HEK293T (cell line): Measurements from ENCODE around the gene KCNB1.

Experiments
- CTCF ChIA-PET: fragments of 350-600 bp; formaldehyde crosslinking; extraction: SDS; loops from one replicate; lab custom pipeline; 2021; ENCODE audit warnings: antibody characterized with exemption, inconsistent platforms; lab: Yijun Ruan, JAX
- POLR2A ChIA-PET: fragments of 350-600 bp; formaldehyde crosslinking; extraction: SDS; loops from one replicate; lab custom pipeline; 2020; ENCODE audit warnings: antibody characterized with exemption, inconsistent platforms; lab: Yijun Ruan, JAX
- DNase-seq: peaks from one replicate; pipeline ENCODE4 v3.0.0; 2012; ENCODE audit warnings: mixed read lengths; ENCODE audit errors: extremely low spot score
- ARNT ChIP-seq: fragments of 450-650 bp; IDR thresholded peaks from 2 replicates; pipeline ENCODE4 v1.6.1; 2017; ENCODE audit warnings: mild to moderate bottlenecking
- BHLHE40 ChIP-seq: fragments of 450-650 bp; IDR thresholded peaks from 2 replicates; pipeline ENCODE4 v1.6.1; 2016; ENCODE audit warnings: mild to moderate bottlenecking, moderate library complexity, borderline replicate concordance
- CTBP1 ChIP-seq: fragments of 450-650 bp; IDR thresholded peaks from 2 replicates; pipeline ENCODE4 v1.6.1; 2016; ENCODE audit warnings: borderline replicate concordance
- ELF4 ChIP-seq: fragments of 450-650 bp; IDR thresholded peaks from 2 replicates; pipeline ENCODE4 v1.6.1; 2017; ENCODE audit warnings: antibody characterized with exemption
- FOXA1 ChIP-seq: fragments of 450-650 bp; IDR thresholded peaks from 2 replicates; pipeline ENCODE4 v1.6.1; 2016; ENCODE audit warnings: mild to moderate bottlenecking
- FOXK2 ChIP-seq: fragments of 450-650 bp; IDR thresholded peaks from 2 replicates; pipeline ENCODE4 v1.6.1; 2016; ENCODE audit warnings: mild to moderate bottlenecking
- FOXM1 ChIP-seq: fragments of 450-650 bp; IDR thresholded peaks from 2 replicates; pipeline ENCODE4 v1.6.1; 2017; ENCODE audit warnings: mild to moderate bottlenecking, borderline replicate concordance
- HDGF ChIP-seq: fragments of 450-650 bp; IDR thresholded peaks from 2 replicates; pipeline ENCODE4 v1.6.1; 2017; ENCODE audit warnings: antibody characterized with exemption, borderline replicate concordance
- L3MBTL2 ChIP-seq: fragments of 450-650 bp; conservative IDR thresholded peaks from 2 replicates; pipeline ENCODE4 v1.6.1; 2016; ENCODE audit warnings: mild to moderate bottlenecking
- LEF1 ChIP-seq: fragments of 450-650 bp; IDR thresholded peaks from 2 replicates; pipeline ENCODE4 v1.6.1; 2017; ENCODE audit warnings: mild to moderate bottlenecking, borderline replicate concordance
- NFRKB ChIP-seq: fragments of 450-650 bp; IDR thresholded peaks from 2 replicates; pipeline ENCODE4 v1.6.1; 2016; ENCODE audit warnings: mild to moderate bottlenecking, moderate library complexity
- SP1 ChIP-seq: fragments of 450-650 bp; IDR thresholded peaks from 2 replicates; pipeline ENCODE4 v1.6.1; 2017
- SUZ12 ChIP-seq: fragments of 450-650 bp; IDR thresholded peaks from 2 replicates; pipeline ENCODE4 v1.6.1; 2016; ENCODE audit warnings: mild to moderate bottlenecking
- TARDBP ChIP-seq: fragments of 450-650 bp; IDR thresholded peaks from 2 replicates; pipeline ENCODE4 v1.6.1; 2016
- ZNF384 ChIP-seq: fragments of 450-650 bp; IDR thresholded peaks from 2 replicates; pipeline ENCODE4 v1.6.1; 2016
- TF ChIP-seq, protein P1 (sequence below): fragments of 450-650 bp; IDR thresholded peaks from 2 replicates; pipeline ENCODE4 v1.6.1; 2016

KCNB1 gene

DNA sequence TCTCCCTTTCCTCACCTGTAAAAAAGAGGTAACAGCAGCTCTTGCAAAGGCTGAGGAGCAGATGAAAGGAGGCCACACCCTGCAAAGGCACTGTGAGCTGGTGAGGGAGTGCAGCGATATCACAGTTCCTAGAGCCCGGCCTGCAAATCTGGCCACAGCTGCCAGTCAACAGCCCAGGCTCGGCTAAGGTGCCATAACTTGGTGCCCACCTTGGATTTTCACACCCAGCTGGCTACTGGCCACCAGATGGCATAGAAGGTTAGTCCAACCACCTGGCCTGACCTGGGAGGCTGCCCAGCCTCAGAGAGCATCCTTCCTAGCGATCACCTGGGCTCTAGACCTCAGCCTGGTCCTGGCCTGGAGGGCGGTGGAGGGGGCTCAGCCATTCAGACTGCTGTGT, 46.8 kb downstream of the KCNB1 start:
- no peak for DNase-seq
- no peak for TF ChIP-seq FOXK2
- no peak for TF ChIP-seq SP1
- TF ChIP-seq SUZ12: no peak
- TF ChIP-seq ZNF384: no peak
- no peak for TF ChIP-seq ELF4
- no peak for TF ChIP-seq FOXM1
- TF ChIP-seq L3MBTL2: no peak
- TF ChIP-seq BHLHE40: no peak
- no peak for TF ChIP-seq ARNT
- TF ChIP-seq, protein P1, sequence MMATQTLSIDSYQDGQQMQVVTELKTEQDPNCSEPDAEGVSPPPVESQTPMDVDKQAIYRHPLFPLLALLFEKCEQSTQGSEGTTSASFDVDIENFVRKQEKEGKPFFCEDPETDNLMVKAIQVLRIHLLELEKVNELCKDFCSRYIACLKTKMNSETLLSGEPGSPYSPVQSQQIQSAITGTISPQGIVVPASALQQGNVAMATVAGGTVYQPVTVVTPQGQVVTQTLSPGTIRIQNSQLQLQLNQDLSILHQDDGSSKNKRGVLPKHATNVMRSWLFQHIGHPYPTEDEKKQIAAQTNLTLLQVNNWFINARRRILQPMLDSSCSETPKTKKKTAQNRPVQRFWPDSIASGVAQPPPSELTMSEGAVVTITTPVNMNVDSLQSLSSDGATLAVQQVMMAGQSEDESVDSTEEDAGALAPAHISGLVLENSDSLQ: no peak
- no peak for TF ChIP-seq HDGF
- TF ChIP-seq CTBP1: no peak
- TF ChIP-seq TARDBP: no peak
- no peak for TF ChIP-seq FOXA1
- no peak for TF ChIP-seq LEF1
- TF ChIP-seq NFRKB: no peak
- ChIA-PET CTCF (no interaction called here), POLR2A (no interaction called here)

DNA sequence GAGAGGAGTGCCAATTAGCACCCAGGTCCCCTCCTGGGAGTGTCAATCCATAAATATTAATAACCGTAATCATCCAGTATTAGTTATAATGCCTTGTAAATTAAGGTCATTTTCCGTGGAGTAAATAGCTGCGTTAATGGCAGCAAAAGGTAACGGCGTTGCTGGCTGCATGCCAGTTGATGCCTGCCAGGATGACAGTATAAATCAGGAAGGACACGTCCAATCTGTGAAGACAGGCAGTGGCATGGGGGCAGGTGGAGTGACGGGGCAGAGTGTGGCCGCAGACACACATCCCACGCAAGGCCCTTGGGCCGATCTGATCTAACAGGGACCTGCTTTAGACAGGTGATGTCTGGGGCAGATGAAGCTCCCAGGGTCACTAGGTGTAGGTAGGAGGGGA, 49.1 kb downstream of the KCNB1 start:
- no peak for DNase-seq
- TF ChIP-seq SUZ12 (no peak), FOXK2 (no peak), NFRKB (no peak), SP1 (no peak), BHLHE40 (no peak), L3MBTL2 (no peak), FOXA1 (no peak)
- ChIA-PET POLR2A (no interaction called here), CTCF (no interaction called here)

DNA sequence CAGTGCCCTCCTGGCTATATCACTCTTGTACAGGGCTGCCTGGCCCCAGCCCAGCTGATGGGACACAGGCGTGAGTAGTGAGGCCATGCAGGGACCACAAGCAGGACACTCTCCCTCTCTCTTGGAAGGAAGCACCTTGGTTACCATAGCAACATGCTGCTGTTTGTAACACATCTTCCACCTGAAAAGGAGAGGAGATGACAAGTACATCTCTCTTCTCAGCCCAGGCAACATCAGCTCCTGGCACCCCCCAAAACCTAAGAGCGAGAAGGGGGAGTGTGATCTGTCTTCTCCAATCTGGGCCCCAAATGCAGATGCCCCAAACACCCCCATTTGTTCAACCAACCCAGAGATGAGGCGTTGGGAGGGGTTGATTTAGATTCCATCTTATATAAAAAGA, 49.9 kb downstream of the KCNB1 start:
- POLR2A ChIA-PET: no interaction called here

DNA sequence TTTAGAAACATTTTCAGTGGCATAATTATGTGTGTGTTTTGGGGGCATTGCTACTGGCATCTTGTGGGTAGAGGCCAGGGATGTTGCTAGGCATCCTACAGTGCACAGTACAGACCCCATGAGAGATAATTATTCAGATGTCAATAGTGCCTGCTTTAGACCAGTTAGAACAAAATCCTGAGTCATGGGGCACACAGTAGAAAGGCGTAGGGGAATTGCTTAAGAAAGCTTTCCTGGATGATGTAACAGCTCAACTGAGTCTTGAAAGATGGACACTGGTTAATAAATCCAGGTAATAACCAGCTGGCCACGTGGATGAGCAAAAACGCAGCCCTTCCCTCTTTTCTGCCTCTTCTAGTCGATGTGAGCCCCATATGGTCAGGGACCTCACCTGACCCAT, 51.1 kb downstream of the KCNB1 start:
- no peak for DNase-seq
- CTCF ChIA-PET: no interaction called here
- POLR2A ChIA-PET: no interaction called here
- TF ChIP-seq LEF1: no peak
- TF ChIP-seq HDGF: no peak
- TF ChIP-seq ARNT: no peak
- TF ChIP-seq, protein P1: no peak
- no peak for TF ChIP-seq ELF4
- TF ChIP-seq FOXM1: no peak
- TF ChIP-seq SP1: no peak
- TF ChIP-seq CTBP1: no peak
- no peak for TF ChIP-seq L3MBTL2
- no peak for TF ChIP-seq FOXK2

More for the DNA sequence above, 49.9 kb downstream of the KCNB1 start:
- TF ChIP-seq HDGF: no peak
- no peak for TF ChIP-seq SP1
- no peak for TF ChIP-seq FOXK2
- no peak for TF ChIP-seq NFRKB
- TF ChIP-seq SUZ12: no peak
- TF ChIP-seq, protein P1: no peak
- no peak for TF ChIP-seq ARNT
- TF ChIP-seq FOXM1: no peak
- no peak for DNase-seq
- CTCF ChIA-PET: no interaction called here

DNA sequence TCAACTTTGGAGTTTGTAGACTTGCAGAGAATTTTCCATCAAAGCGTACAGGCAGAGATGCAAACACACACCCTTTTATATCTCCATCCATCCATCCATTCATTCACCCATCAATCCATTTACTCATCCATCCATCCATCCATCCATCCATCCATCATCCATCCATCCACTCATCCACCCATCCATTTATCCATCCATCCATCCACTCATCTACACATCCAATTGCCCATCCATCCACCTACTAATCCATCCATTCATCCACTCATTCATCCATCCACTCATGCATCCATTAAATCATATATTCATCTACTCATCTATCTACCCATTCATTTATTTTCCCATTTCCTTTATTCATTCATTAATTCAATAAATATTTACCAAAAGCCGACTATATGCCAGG, 52.1 kb downstream of the KCNB1 start:
- ChIA-PET CTCF (no interaction called here), POLR2A (no interaction called here)
- TF ChIP-seq FOXM1 (no peak), TARDBP (no peak), HDGF (no peak), BHLHE40 (no peak), ELF4 (no peak), FOXA1 (no peak), ZNF384 (no peak), NFRKB (no peak), SP1 (no peak), LEF1 (no peak), ARNT (no peak), FOXK2 (no peak), CTBP1 (no peak), SUZ12 (no peak), L3MBTL2 (no peak)
- TF ChIP-seq, protein P1: no peak
- no peak for DNase-seq
